GM04503 (cell line): ENCODE data around the gene NCOA7.
A peak's percentile ranks its signal among the peaks of the same experiment; 100 is the strongest.

ENCODE experiments used
- DNase-seq: peaks from one replicate; pipeline ENCODE4 v3.0.0-alpha.2; 2012; ENCODE audit warnings: low read depth

NCOA7 gene

DNA sequence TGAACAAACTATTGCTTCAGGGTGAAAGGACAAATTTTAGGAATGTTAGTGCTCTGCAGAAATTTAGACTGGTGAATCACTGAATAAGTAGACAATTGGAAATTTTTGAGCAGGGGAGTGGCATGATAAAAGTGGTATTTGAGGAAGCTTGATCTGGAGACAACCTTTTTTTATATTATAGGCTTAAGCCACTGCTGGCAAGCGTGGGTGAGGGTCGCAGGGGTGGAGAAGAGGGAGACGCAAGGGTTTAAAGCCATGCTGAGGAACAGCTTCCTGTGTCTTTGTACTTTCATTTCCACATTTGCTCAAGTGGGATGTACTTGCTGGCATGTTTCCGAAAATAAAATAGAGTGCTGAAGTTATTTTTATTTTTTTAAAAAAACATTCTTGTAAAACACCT lies 23.7 kb downstream of the NCOA7 start:
- DNase-seq = no peak

DNA sequence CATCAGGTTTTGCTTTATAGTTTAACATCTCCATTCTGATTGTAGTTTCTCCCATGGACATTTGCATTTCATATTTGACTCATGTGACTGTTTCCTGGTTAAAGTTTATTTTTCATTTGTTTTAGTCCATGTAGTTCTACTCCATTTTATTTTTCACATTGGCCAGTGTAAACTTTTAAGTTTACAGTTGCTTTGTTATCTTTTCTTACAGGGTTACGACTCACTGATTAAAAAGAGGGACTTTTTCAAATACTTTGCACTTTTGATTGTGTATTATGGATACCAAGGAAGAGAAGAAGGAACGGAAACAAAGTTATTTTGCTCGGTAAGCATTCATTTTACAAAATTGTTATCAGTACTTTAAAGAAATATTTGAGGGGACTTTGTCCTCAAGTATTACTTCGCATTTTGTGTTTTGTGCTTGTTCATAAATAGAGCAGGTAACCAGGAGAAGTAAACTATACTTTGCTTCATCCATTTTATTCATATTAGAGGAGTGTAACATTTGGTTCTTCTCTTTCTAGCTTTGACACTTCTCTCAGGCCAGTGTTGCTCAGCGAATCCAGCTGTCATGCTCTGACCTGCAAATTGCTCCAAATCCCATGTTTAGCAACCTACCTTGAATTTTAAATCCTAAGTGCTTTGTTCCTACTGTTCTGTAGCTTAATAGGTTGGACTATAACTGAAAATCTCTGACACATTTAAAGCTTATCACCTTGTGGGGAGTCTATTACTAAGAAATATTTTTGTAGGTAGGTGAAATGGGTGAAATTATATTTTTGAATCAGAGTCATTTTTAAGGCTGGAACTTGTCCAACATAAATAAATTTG lies 24.5 kb downstream of the NCOA7 start:
- DNase-seq = no peak

DNA sequence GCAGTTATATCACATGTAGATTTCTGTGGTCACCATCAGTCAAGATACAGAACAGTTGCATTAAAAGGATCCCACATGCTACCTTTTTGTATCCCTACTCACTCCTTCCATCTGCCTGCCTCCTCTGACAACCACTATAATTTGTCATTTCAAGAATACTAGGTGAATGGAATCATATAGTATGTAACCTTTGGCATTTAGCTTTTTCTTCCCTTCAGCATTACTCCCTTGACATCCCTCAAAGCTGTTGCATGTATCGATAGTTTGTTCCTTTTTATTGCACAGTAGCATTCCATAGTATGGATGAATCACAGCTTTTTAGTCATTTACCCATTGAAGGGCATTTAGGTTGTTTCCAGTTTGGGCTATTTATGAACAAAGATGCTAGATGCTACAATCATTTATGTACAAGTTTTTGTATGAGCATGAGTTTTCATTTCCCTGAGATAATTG lies 26.1 kb downstream of the NCOA7 start:
- DNase-seq = no peak

DNA sequence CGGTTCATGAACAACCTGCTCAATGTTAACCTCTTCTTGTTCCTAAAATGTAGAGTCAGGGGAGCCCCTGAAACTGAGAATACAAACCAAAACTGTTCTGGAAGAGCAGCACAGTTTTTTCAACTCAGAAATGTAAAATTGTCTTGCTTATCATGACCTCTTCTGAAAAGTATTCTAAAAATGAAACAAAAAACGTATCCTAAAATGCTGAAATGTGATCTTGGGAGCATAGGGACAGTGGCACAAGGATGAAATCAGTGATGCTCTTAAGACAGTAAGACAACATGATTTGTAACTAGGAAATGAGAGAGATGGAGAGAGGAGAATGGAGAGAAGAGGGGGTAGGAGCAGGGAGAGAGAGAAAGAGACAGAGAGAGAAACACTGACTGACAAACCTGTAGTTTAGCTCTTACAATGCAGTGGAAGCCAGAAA lies 27.5 kb downstream of the NCOA7 start:
- DNase-seq = no peak

DNA sequence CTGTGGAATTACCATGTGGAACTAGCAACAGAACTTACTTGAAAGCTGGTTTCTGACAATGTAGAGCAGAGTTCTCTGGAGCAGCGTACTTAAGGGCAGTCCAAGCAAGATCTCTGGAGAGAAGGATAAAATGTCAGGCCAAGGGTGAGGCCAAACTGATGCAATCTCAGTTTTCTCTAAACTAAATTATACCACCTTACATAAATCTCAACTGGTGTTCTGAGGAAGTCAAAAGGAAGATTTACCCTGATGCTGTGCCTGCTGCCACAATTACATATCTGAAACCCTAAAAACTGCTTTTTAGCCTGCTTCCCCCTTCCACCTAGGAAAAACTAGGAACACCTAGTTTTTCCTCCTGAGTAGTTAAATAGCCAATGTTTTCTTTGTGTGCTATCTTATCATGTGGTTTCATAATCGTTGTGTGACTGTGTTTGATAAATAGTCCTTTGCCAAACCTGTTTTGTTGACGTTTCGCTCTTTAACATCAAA lies 28.1 kb downstream of the NCOA7 start:
- no peak for DNase-seq

DNA sequence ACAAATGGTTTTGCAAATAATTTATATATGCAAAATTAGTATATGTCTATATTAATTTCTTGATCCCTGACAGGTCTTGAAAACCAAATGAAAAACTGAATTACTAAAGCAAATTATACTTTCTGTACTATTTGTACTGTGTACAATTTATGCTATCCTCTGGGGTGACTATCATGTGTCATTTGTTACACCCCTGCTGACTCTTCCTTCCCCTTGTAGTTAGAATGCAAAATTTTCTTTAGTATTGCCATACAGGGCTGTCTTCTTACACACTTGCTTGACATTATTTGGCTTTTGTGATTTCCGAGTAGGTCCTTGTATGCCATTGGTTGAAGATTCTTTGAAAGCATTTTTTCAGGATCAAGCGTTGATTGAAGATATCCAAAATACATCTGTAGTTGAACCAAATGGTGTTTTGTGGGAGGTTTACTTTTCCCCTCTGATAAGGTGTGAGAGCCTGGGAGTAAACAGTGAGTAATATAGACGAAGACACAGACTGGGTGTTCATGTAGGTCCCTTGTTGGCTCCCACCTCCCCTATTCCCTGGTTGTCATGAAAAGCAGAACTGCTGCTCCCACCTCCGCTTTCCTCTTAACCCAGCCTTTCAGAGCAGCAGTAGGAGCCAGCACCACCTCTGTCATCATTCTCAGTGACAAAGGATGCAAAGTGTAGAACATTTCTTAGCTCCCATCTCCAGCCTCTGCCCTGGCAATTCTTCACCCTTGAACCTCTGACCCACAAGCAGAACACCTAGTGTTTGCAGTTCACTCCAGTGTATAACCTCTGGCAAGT lies 29.0 kb downstream of the NCOA7 start:
- no peak for DNase-seq

DNA sequence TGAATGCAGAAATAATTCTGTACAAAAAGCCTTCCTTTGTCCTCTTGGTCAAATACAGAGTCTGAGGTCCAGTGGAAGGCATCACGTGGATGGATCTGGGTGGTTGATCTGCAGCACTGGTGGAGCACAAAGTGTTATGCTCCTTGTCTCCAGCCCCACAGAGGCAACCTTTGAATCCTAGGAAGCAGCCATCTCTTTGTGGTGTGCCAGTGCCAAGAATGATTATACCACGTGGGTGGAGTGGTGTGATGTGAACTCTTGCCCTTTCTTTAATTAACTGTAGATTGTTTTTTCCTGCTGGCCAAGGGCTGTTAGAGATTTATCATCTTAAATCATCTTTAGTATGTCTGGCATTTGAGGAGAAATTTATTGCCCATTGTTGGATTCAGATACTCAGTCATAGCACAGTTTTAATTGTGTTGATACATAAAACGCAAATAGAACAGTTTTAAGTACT lies 31.1 kb downstream of the NCOA7 start:
- no peak for DNase-seq

DNA sequence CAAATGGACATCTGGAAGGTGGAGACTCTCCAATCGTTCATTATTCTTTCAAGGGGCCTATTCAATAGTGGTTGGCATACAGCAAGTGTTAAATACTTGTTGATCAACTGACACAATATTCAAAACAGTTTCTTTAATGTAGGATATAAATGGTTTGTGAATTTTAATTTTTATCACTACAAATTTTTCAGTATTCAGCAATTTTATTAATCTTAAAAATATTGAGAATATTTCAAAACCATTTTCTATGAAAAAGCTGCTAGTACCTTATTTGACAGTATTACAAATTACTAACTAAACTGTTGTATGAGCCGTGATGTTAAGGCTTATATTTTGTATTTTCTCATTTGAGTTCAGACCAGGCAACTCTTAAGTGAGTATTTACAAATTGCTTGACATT lies 32.4 kb downstream of the NCOA7 start:
- no peak for DNase-seq

DNA sequence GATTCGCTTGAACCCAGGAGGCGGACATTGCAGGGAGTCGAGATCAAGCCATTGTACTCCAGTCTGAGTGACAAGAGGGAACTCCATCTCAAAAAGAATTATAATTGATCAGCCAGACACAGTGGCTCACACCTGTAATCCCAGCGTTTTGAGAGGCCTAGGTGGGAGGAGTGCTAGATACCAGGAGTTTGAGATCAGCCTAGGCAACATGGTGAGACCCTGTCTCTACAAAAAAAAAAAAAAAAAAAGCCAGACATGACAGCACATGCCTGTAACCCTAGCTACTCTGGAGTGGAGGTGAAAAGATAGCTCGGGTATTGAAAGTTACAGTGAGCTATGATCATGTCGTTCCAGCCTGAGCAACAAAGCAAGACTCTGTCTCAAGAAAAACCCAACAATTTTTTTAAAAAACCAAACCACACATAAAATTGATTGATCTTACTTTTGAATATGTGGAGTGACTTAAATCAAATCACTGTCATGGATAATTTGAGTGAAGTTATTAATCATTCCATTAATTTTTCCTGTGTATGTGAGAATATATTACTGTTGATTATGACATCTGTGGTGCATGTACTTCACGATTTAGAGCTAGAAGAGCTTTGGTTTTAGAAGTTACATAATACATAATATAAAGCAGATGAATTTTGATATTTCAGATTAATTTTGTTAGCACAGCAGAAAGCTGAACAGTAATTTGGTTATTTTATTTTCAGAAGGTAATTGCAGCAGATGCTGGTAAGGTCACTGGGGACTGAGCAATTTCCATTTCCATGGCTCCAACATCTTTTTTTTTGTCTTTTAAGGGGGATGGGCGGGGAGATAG lies 34.4 kb downstream of the NCOA7 start:
- no peak for DNase-seq

DNA sequence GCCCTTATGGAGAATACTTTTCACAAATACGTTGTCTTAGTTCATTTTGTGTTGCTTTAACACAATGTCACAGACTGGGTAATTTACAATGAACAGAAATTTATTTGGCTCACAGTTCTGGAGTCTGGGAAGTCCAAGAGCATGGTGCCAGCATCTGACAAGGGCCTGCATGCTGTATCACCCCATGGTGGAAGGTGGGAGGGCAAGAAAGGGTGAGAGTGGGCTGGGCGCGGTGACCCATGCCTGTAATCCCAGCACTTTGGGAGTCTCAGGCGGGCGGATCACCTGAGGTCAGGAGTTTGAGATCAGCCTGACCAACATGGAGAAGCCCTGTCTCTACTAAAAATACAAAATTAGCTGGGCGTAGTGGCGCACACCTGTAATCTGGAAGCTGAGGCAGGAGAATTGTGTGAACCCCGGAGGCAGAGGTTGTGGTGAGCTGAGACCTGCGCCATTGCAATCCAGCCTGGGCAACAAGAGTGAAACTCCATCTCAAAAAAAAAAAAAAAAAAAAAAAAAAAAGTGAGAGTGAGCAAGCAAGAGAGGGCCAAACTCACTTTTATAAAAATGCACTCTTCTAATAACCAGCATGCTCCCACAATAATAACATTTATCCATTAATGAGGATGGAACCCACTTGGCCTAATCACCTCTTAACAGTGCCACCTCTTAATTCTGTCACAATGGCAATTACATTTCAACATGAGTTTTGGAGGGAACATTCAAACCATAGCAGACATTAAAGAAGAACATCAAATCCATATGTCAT lies 36.1 kb downstream of the NCOA7 start:
- no peak for DNase-seq

DNA sequence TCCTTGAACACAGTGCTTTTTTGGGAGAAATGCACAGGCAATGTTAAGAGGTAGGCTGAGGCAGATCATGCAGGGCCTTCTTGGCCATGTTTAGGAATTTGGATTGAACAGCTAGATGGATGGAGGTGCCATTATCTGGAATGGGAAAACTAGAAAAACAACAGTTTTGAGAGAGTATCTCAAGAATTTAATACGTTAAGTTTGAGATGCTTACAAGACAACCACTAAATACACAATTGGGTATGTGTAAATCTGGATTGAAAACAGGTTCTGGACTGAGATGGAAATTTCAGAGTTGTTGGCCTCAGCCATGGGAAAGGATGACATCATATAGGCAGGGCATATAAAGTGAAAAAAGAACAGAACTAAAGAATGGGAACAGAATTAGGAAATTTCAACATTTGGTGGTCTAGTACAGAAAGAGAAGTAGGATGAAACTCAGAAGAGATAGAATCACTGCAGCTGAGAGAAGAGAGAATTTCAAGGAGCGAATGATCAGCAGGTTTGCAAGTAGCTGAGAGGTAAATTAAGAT lies 37.1 kb downstream of the NCOA7 start:
- DNase-seq = no peak

DNA sequence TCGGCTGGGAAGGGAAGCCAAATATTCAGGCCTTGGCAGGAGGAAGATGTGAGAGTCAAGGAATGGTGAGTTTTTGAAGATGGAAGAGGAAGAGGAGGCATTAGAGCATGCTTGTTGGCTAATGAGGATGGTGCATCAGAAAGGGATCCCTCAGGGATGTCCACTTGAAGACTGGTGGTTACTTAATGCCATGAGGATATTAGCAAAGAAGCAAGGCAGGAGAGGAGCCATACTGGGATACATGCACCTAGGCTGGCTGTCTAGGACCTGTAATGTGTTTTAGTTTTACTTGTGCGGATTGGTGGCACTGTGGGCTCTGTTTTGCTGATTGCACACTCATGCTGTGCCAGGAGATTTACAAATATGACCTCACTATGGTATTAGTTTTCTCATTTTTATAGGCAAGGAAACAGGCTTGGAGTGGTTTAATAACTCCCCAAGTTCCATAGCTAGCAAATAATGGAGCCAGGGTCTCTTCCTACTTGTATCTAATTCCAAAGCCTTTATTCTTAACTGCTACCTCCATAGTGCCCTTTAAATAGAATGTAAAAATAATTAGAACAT lies 37.8 kb downstream of the NCOA7 start:
- no peak for DNase-seq

DNA sequence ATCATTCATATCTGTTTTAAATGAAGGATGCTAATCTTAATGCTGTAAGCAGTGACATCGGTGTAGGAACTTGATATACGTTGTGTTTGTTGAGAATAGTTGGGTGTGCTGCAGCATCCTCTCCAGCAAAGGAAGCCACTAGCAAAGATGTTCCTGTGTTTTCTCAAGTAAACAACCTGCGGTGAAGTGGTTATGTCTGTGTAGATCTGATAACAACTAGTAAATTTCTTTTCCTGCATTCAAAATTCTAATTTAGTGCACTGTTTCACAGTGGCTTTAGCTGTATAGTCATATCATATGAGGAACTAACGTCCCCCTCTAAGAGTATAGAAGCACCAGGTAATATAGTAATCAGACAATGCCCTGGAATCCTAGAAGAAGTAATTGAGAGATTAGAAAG lies 38.7 kb downstream of the NCOA7 start:
- no peak for DNase-seq

DNA sequence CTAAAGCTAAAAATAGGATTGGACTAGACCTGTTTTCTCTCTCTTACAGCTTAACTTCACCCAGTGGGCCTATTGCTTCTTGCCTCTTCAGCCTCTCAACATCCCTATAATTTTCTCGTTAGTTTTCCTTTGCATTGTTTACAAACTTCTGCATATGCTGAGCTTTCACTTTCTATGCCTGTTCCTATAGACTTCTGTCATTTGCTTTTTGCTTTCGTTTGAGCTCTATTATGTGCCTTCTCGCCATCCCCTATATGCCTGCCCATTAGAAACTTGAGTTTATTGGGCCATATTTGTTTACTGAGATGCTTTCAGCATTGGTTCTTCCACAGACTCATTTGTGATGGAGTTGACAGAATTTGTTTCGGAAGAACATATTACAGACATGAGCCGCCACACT lies 40.9 kb downstream of the NCOA7 start:
- DNase-seq = no peak

DNA sequence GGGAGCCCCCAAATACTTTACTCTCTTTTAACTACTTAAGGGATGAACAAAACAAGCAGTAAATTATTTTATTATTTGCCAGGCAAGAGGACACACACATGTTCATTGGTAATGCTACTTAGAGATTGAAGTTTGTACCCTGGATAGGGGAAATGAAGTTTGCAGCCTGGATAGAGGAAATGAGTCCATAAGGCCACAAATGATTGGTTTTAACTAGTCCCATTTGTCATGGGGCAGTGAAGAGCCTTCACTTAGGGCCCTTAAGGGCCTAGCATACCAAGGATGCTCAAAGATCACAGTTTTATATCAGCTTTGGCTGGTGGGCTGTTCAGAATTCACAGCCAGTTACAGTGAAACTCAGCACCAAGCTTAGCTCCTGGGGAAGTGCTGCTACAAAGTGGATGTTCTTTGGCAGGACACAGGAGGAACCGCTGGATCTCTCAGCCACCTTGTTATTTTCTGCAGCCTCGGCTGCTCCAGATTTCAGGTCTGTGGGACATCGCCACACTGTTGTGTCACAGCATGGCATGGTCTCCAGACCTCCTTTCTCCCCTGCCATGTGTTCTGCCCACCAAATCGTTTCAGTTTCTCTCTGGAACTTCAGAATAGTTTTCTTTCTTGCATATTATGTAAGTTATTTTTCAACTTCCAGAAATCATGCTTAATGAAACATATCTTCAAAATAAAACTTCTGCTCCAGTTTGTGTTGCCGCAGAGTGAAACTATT lies 41.8 kb downstream of the NCOA7 start:
- DNase-seq = no peak

DNA sequence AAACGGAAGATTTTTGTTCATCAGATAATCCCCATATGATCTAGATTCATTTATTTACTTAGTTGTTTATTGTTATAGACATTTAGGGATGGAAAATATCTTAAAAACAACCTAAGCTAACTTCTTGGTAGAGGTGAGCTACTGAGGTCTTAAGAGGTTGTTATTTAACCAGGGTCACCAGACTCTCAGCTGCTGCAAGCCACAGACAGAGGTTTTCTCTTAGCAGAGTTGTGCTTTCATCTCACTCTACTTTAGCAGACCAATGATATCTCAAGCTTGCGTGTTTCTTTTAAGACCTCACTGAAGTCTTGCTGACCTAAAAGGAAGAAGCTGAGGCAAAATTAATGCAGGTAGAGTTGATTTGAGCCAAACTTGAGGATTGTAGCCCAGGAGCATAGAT lies 43.6 kb downstream of the NCOA7 start:
- DNase-seq = no peak

DNA sequence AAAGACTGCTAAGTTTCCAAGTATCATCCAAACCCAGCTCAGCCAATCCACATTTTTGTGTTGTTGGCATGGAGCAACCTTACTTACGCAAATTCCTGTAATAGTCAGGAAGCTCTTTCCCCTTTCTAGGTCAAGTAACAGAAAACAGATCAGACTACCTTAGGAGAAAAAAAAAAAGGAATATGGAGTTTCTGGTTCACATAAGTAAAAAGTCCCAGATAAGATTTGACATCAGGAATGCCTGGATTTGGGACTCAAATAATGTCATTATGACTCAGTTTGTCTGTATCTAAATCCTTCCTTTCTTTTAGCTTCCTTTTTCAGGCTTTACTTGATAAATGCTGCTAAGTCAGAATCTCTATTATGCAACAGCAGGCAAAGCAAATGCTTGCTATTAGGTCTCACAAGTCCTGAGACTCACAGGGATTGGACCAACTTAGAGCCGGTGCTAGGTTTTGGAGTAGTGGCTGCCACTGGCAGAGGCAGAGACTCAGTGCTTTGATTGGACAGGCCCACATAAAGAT lies 44.5 kb downstream of the NCOA7 start:
- peak; percentile 24 for DNase-seq

DNA sequence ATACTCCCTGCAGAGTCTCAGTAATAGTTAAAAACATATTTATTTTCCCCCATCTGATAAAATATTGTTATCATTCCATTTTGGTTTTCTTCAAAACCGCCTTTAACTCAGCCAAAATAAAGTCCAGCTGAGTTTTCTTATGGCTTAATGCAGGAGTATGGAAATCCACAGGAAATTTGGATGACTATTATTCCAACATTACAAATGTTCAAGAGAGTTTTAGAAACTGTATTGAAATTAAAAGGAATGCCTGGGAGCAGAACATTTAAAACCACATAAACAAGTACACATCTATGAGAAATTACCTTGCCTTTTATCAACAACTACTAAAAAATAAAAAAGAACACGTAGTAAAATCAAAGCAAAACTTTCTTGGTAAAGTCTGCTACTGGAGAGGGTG lies 45.7 kb downstream of the NCOA7 start:
- DNase-seq = no peak

DNA sequence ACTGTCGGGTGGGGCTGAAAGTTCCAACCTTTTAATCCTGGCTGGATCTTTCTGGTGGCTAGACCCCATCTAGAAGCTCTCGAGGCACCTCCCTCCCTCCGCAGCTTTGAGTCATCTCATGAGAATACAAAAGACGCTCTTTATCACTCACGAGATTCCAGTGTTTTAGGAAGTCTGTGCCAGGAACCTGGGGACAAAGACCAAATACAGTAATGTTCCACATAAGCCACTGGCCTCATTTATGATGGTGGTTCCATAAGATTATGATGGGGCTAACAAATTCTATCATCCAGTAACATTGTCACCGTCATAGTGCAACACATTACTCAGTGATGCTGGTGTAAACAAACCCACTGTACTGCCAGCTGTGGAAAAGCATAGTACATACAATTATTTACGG lies 48.7 kb downstream of the NCOA7 start:
- DNase-seq = no peak

DNA sequence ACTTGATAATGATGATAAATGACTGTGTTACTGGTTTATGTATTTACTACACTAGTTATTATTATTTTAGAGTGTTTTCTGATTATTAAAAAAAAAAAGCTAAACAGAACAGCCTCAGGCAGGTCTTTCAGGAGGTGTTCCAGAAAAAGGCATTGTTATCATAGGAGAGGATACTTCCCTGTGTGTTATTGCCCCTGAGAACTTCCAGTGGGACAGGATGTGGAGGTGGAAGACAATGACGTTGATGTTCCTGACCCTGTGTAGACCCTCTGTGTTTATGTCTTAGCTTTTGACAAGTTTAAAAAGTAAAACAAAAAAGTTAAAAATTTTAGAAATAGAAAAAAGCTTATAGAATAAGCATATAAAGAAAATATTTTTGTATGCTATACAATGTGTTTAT lies 49.1 kb downstream of the NCOA7 start:
- DNase-seq = no peak
